SK-N-MC (cell line): Measurements from ENCODE around the gene BHLHE40.

Experiments
- EZH2 ChIP-seq: fragments of 200-600 bp; sonication (generic); IDR thresholded peaks from one replicate; pipeline ENCODE4 v1.6.1; 2017; ENCODE audit warnings: antibody characterized with exemption
- FOXP2 ChIP-seq: optimal IDR thresholded peaks from 2 replicates; pipeline ENCODE3; 2011; ENCODE audit warnings: mild to moderate bottlenecking, moderate library complexity; ENCODE audit not compliant: insufficient read depth; ENCODE audit errors: extremely low read length, control extremely low read depth
- POLR2AphosphoS5 ChIP-seq: IDR thresholded peaks from 2 replicates; pipeline ENCODE4 v1.6.1; 2012; ENCODE audit warnings: mild to moderate bottlenecking, low read depth, low read length, borderline replicate concordance

DNA sequence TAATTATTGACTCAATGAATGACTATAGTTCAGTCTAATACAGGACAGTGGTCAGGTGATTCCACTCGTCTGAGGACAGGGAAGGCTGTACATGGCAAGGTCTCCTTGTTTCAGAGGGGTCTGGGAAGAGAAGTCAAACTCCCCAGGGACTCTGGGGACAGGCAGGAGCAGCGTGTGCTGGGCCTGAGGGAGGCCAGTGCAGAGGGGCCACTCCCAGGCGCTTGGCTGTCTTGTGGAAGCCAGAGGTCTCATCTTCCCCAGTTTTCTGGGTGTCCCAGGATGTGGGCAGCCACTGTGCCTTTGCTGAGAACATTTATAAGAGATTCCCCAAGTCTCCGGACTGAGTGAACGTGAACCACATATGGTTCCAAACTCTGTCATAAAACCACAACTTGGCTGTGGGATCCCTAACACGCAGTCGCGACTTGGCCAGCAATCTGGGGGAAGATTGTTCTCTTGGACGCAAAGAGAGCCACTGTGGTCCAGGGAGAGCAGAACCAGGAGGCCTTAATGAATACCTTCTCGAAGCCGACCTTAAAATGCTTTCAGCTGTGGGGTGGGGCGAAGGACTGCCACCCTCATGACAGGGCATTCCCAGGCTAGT is 30.4 kb downstream of the BHLHE40 start:
- TF ChIP-seq POLR2AphosphoS5 (no peak), EZH2 (no peak), FOXP2 (no peak)
